HepG2 (cell line): ENCODE data around the gene APC2. TPM values are rescaled to one million over a fixed set of nuclear protein-coding genes. Genes with fewer than 3 reads are reported as not detected.

Experiments used
- ATAC-seq: fragments of 200-7000 bp; cut with Tn5 transposase; 3 replicates; pipeline ENCODE4 v1.9.1; 2020; ENCODE audit warnings: mild to moderate bottlenecking, moderate library complexity
- BruUV-seq: library from RNA; stranded (reverse); fragments of 400-500 nt; replicated peaks from 2 replicates; lab custom pipeline; 2021; lab: Mats Ljungman, UMichigan
- CTCF ChIA-PET: fragments of 300-600 bp; formaldehyde crosslinking; extraction: SDS; loops from one replicate; lab custom pipeline; 2021; ENCODE audit warnings: low total read pairs, inconsistent platforms, low intra/inter-chr PET ratio; lab: Yijun Ruan, JAX
- POLR2A ChIA-PET: fragments of 350-600 bp; sonication (Branson Sonifier 250); formaldehyde crosslinking; loops from one replicate; lab custom pipeline; 2020; ENCODE audit warnings: antibody characterized with exemption, inconsistent platforms; lab: Yijun Ruan, JAX
- DNase-seq: peaks from one replicate; pipeline ENCODE4 v3.0.0-alpha.2; 2015; ENCODE audit warnings: low spot score
- FAIRE-seq: peaks from 3 replicates; lab custom pipeline; 2011; peaks lifted over from hg19 to GRCh38; lab: Jason Lieb, UNC
- H2AFZ ChIP-seq: one replicate; pipeline ENCODE4 v1.6.1; 2011; ENCODE audit warnings: low read length, inconsistent platforms
- H3K27ac ChIP-seq: fragments of 300-600 bp; 3 replicates; pipeline ENCODE4 v1.8.0; 2011; ENCODE audit warnings: mixed run types, mild to moderate bottlenecking, mixed read lengths, low read length, inconsistent platforms; ENCODE audit not compliant: insufficient read depth; ENCODE audit errors: extremely low read length
- H3K27me3 ChIP-seq, 2 experiments: fragments of 200-600 bp in 1 of 2; 2 replicates in 1 of 2; 3 replicates in 1 of 2; pipeline versions ENCODE4 v1.6.0 to v1.8.0; 2011; ENCODE audit warnings: low read length in 2 of 2, mild to moderate bottlenecking in 2 of 2, moderate library complexity in 2 of 2, inconsistent platforms in 1 of 2; ENCODE audit not compliant: insufficient read depth in 2 of 2, control insufficient read depth in 1 of 2
- H3K36me3 ChIP-seq, 2 experiments: fragments of 200-600 bp in 1 of 2; replicated peaks in 1 of 2; 2 replicates in 1 of 2; 3 replicates in 1 of 2; pipeline versions ENCODE4 v1.5.1 to v1.8.0; 2011; ENCODE audit warnings: low read length in 2 of 2, inconsistent platforms in 1 of 2; ENCODE audit not compliant: insufficient read depth in 2 of 2, control insufficient read depth in 1 of 2
- H3K4me1 ChIP-seq: 2 replicates; pipeline ENCODE4 v1.5.1; 2012; ENCODE audit warnings: low read length, inconsistent platforms; ENCODE audit not compliant: insufficient read depth
- H3K4me2 ChIP-seq: 2 replicates; pipeline ENCODE4 v1.6.0; 2011; ENCODE audit warnings: low read depth, low read length, inconsistent platforms
- H3K4me3 ChIP-seq, 3 experiments: fragments of 200-600 bp in 1 of 3; sonication (generic), shearing (Covaris generic) in 1 of 3; replicated peaks in 1 of 3; 2 replicates each; pipeline ENCODE4 v1.5.1; 2011 to 2016; ENCODE audit warnings: low read length in 3 of 3, inconsistent platforms in 2 of 3, low read depth in 2 of 3, mild to moderate bottlenecking in 2 of 3, control low read depth in 1 of 3, mixed read lengths in 1 of 3; ENCODE audit not compliant: insufficient read depth in 1 of 3
- H3K79me2 ChIP-seq: one replicate; pipeline ENCODE4 v1.6.1; 2011; ENCODE audit warnings: low read length, inconsistent platforms; ENCODE audit not compliant: insufficient read depth
- H3K9ac ChIP-seq: 2 replicates; pipeline ENCODE4 v1.6.0; 2011; ENCODE audit warnings: mild to moderate bottlenecking, low read depth, low read length, inconsistent platforms; ENCODE audit not compliant: insufficient read depth
- H3K9me3 ChIP-seq: 2 replicates; pipeline ENCODE4 v1.5.1; 2012; ENCODE audit warnings: mild to moderate bottlenecking, low read length
- H4K20me1 ChIP-seq: 2 replicates; pipeline ENCODE4 v1.6.0; 2011; ENCODE audit warnings: inconsistent platforms, mild to moderate bottlenecking, low read length, moderate library complexity; ENCODE audit not compliant: insufficient read depth
- PAWR ChIP-seq: sonication (generic); formaldehyde crosslinking; IDR thresholded peaks from 2 replicates; pipeline ENCODE4 v1.4.0; 2020; ENCODE audit warnings: missing genetic modification reagents, mild to moderate bottlenecking, borderline replicate concordance
- PHF21A ChIP-seq: sonication (generic); formaldehyde crosslinking; IDR thresholded peaks from 2 replicates; pipeline ENCODE4 v1.5.0; 2020; ENCODE audit warnings: mild to moderate bottlenecking, missing genetic modification reagents
- RORA ChIP-seq: sonication (generic); formaldehyde crosslinking; IDR thresholded peaks from 2 replicates; pipeline ENCODE4 v1.5.0; 2020; ENCODE audit warnings: mild to moderate bottlenecking, missing genetic modification reagents, moderate library complexity
- SMAD1 ChIP-seq: sonication (generic); formaldehyde crosslinking; IDR thresholded peaks from 2 replicates; pipeline ENCODE4 v1.4.0; 2020; ENCODE audit warnings: missing genetic modification reagents, low read depth, mild to moderate bottlenecking, borderline replicate concordance
- SMAD3 ChIP-seq: sonication (generic); formaldehyde crosslinking; IDR thresholded peaks from 2 replicates; pipeline ENCODE4 v1.4.0; 2020; ENCODE audit warnings: missing genetic modification reagents
- SRY ChIP-seq: sonication (generic); formaldehyde crosslinking; IDR thresholded peaks from 2 replicates; pipeline ENCODE4 v1.8.0; 2022; ENCODE audit warnings: mild to moderate bottlenecking, missing genetic modification reagents
- ZNF687 ChIP-seq: sonication (generic); formaldehyde crosslinking; IDR thresholded peaks from 2 replicates; pipeline ENCODE4 v1.5.1; 2020; ENCODE audit warnings: mild to moderate bottlenecking, missing genetic modification reagents, moderate library complexity
- WGBS: methylation state at CpG from one replicate; pipeline ENCODE4 v1.1.6; 2017; ENCODE audit warnings: low lambda C conversion rate; 5-methylcytosine and 5-hydroxymethylcytosine counted together
- in situ Hi-C: cut with HindIII; loops from 2 replicates; pipeline ENCODE4 v1.10.0; 2017; ENCODE audit warnings: low pct_unique_long_range_greater_than_20kb; ENCODE audit not compliant: extremely low pct_ligation_motif_present
- intact Hi-C: fragments of 100-400 bp; cut with micrococcal nuclease; formaldehyde crosslinking; loops from one replicate; pipeline ENCODE4 v1.10.0; 2022; ENCODE audit not compliant: unreplicated experiment
- polyA plus RNA-seq, 8 experiments: library from polyadenylated mRNA; depleted of rRNA in 3 of 8; stranded (reverse) in 7 of 8; unstranded in 1 of 8; fragments of >200 nt; fragmentation: Illumina TruSeq in 4 of 8; extraction: Trizol in 4 of 8; gene quantifications; 2 replicates each; pipeline versions ENCODE4 v1.2.1 to v1.2.3, GENCODE V29; 2011 to 2016; ENCODE audit warnings: low read depth in 4 of 8, missing spikeins in 1 of 8, mixed read lengths in 1 of 8; ENCODE audit not compliant: insufficient read depth in 1 of 8
- total RNA-seq, 5 experiments: library from RNA; depleted of rRNA; stranded (reverse); fragments of >200 nt; fragmentation: Illumina TruSeq; extraction: Trizol; gene quantifications; 2 replicates each; pipeline ENCODE4 v1.2.3, GENCODE V29; 2016; ENCODE audit warnings: low read depth in 1 of 5

Gene APC2
- total and polyA plus RNA-seq, 2 of the 13 experiments (the other 11 are each of a cell fraction or from before 2014, with no cell fraction given), result 0.08 to 0.22 TPM

- WGBS, result 96% methylated on average over 13 of the region's 13 CpGs
- no peak for FAIRE-seq
- in situ Hi-C loops, result no loop called here
- H3K36me3 ChIP-seq, result peaks cover 25 to 62% of the 10 kb centered on the region in 2 experiments
- ChIA-PET CTCF (no interaction called here), POLR2A (interaction anchor here (0.7 kb wide), 1 partner anchor 10 kb away, joined by 4 read pairs; no protein-coding TSS in a partner anchor)
- no peak overlapping the region for H3K4me3 ChIP-seq
- H3K27ac ChIP-seq, result peak overlapping the region; percentile 17
- no peaks in the 10 kb centered on the region for H3K27me3 ChIP-seq
- TF ChIP-seq PHF21A (CRISPR knock-in tag) (0 out of 2 replicates have a peak, but pooled peaks have one; percentile 3), SMAD1 (CRISPR knock-in tag) (no peak), SRY (CRISPR knock-in tag) (no peak), ZNF687 (0 out of 2 replicates have a peak, but pooled peaks have one; percentile 14), PAWR (CRISPR knock-in tag) (no peak), RORA (CRISPR knock-in tag) (no peak), SMAD3 (CRISPR knock-in tag) (no peak)
- TF ChIP-seq, all 625 proteins: peak for 2
- intact Hi-C loops, result no loop called here
- no TSS peak for BruUV-seq
- Histone ChIP-seq H3K9me3 (no peaks in the 10 kb centered on the region), H2AFZ (no peak overlapping the region), H3K79me2 (peaks cover 67% of the 10 kb centered on the region), H4K20me1 (peaks cover 58% of the 10 kb centered on the region), H3K4me2 (no peak overlapping the region), H3K9ac (no peak overlapping the region), H3K4me1 (peaks cover 64% of the 10 kb centered on the region)
- ATAC-seq (no peak; the same call in 1 of the 3 replicates), DNase-seq (no peak)
Observed at GRCh38 chr19:1418496-1418775, 31.5 kb upstream of the APC2 start.
